Uterus (tissue), 4 donors: ENCODE results near the gene LPGAT1. TPM values are rescaled to one million over a fixed set of nuclear protein-coding genes. Genes with fewer than 3 reads are reported as not detected.

ENCODE experiments used
- small RNA-seq: library from RNA; depleted of rRNA; stranded (forward); fragments of <200 nt; gene quantifications from one replicate; pipeline ENCODE3, GENCODE V24; 2016
- total RNA-seq, 4 donors: library from RNA; depleted of rRNA in 3 of 4; stranded (reverse); fragments of >200 nt in 3 of 4; gene quantifications; one replicate each; pipeline versions ENCODE4 v1.1.0 to v1.2.4, GENCODE V29; 2014 to 2023
- donor health status: DM: yes; HTN: yes; CAD: no.

Gene LPGAT1
- total RNA-seq, 4 donors from 2014 or later: 12.9 to 50.3 (median 36.6) TPM

Small RNA genes lying within 50 kb of the gene (small RNA-seq; reads per million reads assigned to genes)
- gene RF00019: not detected
- not detected for gene RN7SL344P

Other genes with a start within 250 kb of the LPGAT1 start
- gene NEK2, start 155.1 kb downstream of the LPGAT1 start, total RNA-seq: 10 to 100 TPM in 1 of 4 donors, not detected in 3; 17.7 TPM
- gene INTS7, start 204.8 kb upstream of the LPGAT1 start, total RNA-seq: 10 to 100 TPM in 3 of 4 donors, 1 to 10 TPM in 1; 8.5 to 26.2 (median 11.4) TPM
- 10 to 100 TPM in 1 of 4 donors, under 1 TPM in 1, not detected in 2; 0.73 to 16.0 TPM for gene DTL, start 205.0 kb upstream of the LPGAT1 start, total RNA-seq